HG03565 (cell line): ENCODE results near the gene MRPL14.

Experiments
- ATAC-seq: cut with Tn5 transposase; IDR thresholded peaks from one replicate; pipeline ENCODE4 v1.9.1; 2021; ENCODE audit warnings: mild to moderate bottlenecking, moderate library complexity; ENCODE audit not compliant: unreplicated experiment

MRPL14 gene

DNA sequence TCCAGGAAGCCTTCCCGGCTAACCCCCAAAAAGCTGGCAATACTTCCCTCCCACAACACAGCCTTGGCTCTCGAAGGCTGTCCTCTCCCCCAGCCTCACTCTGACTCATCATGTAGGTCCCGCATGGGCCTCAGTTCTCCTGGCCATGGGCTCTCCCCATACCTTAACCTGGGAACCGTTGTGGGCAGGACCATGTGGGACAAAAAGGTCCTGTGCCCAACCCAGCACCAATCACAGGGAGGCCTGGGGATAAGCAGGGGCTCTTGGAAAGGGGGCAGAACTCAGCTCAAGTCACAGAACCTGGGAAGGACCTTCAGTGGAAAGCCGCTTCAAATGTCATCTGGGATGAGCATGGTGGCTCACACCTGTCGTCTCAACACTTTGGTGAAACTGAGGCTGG is 45.5 kb downstream of the MRPL14 start:
- ATAC-seq: no peak

DNA sequence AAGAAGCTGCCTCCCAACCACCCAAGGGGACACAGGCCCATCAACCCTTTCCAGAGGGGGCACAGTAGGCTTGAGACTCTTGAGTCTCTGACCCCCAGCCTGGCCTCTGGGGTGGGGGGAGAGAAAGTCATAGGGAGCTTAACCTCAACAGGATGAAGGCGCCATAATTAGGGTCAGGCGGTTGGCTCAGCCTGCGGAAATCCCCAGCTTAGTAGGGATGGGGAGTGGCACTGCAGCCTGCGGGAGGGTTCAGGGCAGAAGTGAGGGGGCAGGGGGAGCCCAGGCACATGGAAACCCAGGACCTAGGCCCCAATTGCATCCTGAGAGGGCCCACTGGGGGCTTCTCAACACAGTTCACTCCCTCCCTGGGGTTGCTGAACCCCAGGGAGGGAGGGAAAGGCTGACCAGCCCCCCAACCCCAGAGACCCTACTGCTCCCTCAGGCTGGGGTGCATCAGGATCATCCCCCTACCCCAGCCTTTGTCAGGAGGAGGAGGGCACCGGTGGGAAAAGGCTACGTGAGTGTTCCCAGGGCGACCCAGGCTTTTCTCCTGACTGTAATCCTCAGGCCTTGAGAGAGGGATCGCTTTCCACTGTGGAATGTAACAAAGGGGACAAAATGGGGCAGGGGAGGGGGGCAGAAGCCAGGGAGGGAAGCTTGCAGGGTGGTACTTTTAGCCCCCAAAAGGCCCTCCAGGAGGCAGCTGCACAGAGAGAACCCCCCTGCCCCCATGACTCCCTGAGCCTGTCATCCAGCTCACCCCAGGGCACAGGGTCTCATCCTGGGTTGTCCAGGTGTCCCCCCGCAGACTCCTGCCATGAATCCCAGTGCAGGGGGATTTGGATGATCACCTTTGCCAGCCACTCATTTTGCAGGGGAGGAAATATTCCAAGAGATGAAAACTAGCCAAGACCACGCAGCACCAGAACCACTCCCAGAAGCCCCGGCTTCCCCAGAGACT is 46.4 kb downstream of the MRPL14 start:
- ATAC-seq: no peak

DNA sequence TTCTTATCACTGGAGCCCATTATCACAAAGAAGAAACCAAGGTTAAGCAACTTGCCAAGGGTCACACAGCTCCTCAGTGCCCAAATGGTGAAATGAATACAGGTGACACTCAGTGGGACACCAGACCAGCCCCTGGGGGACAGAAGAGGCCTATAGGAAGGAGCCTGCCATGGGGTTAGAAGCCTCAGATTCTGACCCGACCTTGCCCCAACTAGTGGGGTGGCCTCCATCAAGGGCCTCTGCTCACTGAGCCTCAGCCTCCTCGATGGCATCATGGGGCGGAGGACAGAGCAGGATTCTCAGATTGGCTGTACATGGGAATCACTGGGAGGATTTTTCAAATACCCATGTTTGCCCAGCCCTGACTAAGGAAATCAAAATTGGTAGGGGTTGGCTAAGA is 47.6 kb downstream of the MRPL14 start:
- ATAC-seq: no peak

DNA sequence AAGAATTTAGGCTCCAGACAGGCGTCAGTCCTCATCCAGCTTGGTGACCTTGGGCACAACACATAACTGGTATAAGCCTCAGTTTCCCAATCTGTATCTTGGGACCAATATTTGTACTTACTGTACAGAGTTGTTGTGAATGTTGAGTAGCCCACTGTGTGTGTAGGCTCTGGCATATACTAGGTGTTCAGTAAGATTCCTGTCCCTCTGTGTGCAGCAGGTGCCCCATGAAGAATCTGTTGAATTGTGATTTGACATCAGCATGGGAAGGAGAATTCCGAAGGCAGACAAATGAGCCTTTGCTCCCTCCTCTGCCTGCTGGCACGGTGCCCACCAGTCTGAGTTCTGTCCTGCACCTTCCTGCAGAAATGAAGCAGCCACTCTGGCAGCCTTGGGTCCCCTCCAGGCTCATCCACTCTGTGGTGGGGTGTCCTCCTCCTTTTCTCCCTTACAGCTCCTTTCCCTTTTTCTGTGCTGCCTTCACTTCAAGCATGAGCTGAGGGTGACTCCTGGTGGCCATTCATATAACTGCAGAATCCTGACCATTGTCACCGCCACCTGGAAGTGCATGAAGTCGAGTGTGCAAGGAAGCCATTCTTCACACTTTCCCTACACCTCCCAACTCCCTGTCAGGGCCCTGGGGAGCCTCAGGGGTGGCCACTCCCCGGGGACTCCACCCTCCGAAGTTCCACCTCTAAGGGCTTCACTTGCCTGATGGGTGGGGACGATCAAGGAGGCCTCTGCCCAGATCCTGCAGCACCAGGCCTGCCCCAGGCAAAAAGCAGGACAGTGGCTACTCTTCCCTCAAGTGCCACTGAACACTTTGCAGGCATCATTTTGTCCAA is 48.2 kb downstream of the MRPL14 start:
- no peak for ATAC-seq

DNA sequence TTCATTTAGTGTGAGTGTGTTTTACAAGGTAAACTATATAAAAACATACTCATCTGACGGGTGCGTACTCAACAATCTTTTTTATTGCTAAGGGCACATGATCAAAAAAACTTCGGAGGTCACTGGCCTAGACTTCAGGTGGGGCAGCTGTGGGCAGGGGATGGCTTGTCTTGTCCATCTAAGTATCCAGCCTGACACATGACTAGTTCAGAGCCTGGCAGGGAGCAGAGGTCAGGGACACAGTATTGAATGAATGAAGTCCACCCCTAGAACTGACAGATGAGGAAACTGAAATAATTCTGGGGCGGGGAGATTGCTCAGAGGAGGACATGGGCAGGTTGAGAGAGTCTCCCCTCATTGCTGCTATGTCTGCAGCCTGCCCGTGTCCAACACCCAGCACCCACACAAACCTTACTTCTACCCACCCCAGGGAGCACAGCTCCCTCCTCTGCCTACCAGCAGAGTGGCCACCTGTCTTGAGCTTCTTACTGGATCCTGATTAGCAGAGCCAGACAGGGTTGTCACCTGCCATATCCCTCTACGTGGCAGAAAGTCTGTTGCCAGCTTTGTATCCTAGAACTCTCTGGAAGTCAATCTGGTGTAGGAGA is 48.9 kb downstream of the MRPL14 start:
- no peak for ATAC-seq

DNA sequence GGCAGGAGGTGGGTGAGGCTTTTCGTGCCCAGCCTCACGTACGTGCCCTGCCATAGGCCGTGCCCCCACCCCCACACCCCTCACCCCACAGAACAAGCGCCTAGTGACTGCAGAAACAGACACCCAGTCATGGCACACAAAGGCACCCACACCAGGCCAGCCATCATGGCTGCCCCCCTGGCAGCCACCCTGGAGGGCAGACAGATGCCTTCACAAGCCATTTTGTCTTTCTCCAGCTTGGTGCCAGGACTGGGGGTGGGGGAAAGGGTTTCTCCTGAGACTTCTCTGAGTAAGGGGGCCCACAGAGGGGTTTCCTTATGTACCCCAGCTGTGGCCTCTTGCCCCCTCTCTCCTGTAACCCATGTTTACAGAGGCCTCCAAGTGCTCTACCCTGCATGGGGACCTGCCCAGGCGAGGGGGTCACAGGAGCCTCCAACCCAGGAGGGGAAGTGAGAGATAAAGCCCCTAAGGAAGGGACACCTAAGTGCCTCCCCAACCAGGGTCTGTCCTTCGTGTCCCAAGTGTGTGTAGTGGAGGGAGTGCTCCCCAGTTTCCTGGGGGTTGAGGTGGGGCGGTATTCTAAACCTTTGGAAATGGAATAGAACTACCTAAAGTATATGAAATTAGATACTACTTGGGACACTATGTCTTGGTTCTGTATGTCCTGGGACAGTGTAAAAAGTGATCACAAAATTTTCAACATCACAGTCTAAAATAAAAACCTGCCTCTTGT is 49.9 kb downstream of the MRPL14 start:
- ATAC-seq: no peak

DNA sequence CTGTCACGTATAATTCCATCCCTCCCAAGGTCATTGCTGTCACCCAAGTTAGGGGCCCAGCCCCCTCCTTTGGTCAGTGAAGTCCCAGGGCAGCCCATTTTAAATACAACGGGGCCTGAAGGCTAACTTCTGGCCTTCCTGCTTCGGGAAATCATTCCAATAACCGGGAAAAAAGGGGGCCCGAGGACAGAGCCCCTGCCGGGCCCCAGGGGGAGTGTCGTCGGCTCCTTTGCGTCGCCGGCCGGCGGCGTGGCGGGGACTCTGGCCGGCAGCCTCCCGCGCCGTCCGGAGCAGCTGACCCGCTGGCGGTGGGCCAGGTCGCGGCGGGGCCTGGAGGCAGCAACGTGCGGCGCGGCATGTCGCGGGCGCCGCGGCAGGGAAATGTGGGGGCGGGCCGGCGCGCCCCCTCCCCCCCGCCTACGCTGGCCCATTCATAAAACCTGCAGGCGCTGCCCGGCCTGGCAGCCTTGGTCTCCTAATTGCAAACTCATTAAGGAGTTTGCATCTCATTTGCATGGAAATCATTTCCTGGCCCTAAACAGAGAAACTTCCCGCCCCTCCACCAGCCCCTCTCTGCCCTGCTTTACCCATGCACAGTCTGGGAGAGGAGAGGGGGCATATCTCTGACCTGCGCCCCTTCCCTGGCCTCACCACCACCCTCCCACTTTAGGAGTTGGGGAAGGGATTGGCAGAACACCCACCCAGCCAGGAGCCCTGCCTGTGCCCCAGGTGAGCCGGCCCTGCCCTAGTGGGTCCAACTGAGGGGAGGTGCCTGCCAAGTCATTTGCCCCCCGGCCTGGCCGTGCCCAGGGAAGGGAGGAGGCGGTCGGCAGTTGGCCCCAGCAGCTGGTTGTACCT is 50.7 kb downstream of the MRPL14 start:
- no peak for ATAC-seq

DNA sequence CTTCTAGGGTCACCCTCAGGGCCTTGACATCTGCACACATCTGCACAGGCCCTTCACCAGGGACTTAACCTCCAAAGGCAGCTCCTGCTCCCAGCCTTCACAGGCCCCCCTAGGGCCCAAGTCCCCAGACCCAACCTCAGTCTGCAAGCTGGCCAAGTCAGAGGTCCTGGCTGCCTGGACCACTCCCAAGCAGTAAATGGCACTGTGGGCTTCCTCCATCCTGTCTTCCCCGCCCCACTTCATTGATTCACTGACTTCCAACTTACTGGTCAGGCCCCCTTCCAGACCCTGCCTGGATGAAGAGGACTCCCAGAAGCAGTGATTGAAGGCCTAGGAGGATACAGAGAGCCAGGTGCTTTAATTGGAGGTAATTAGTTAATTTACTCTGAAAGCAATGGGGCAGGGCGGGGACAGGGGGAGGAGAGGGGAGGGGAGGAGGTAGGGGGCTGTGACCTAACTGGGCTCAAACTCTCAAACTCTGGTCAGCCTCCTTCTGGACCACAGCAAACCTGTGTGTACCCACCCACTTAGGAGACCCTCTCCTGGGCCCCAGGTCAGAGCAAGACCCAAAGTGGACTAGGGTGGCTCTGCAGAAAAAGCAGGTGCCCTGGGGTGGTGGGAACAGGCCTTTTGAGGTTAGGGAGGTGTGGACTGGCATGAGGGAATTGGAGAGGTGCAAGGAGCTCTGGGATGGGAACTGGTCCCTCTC is 51.5 kb downstream of the MRPL14 start:
- no peak for ATAC-seq

DNA sequence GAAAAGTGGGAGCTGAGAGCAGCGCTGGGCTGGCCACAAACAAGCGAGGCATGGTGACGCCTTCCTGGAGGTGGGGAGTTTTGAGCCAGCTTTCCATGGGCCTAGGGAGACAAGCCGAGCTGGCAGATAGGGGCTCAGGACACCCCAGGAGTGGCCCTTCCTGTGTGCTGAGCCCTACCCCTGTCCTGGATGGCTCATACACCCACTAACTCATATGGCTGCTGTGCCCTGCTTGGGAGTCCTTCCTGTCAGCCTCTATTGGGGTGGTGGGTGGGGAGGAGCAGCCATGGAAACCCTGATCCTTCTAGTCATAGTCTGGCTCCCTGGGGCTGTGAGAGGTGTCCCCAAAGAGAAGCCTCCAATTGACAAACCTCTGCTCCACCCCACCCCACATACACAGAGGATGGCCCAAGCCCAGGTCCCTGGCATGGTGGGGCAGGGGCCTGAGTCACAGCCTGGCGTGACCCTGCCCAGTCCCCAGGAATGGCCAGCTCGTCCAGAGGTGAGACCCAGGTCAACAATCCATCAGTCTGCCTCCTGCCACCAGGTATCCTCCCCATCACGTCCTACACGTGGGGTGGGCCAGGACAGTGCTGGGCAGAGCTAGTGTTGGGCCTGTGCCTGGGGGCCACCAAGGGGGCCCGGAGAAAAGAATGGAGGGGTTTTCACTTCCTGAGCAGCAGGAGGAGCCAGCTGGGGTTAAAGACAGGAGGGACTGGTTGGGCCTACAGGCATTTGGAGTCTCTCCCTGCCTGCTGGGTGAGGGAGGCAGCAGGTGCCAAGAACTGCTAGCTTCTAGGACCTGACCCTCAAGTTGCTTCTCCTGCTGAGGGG is 52.2 kb downstream of the MRPL14 start:
- no peak for ATAC-seq

DNA sequence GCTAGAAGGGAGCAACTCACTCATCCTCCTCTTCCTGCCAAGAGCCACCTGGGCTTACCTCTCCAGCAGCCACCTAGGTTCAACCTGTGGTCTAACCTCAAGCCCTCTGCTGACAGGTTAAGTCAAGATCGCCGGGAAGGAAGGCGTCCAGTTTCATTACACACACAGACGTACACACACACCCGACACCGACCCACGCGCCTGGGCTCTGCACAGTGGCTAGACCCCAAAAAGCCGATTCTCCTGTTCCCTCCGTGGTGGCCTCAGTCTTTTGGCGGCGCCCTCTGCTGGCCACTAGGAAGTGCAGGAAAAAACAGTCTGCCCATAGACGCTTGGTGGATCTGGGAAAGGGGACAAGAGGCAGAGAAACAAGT is 52.8 kb downstream of the MRPL14 start:
- no peak for ATAC-seq

DNA sequence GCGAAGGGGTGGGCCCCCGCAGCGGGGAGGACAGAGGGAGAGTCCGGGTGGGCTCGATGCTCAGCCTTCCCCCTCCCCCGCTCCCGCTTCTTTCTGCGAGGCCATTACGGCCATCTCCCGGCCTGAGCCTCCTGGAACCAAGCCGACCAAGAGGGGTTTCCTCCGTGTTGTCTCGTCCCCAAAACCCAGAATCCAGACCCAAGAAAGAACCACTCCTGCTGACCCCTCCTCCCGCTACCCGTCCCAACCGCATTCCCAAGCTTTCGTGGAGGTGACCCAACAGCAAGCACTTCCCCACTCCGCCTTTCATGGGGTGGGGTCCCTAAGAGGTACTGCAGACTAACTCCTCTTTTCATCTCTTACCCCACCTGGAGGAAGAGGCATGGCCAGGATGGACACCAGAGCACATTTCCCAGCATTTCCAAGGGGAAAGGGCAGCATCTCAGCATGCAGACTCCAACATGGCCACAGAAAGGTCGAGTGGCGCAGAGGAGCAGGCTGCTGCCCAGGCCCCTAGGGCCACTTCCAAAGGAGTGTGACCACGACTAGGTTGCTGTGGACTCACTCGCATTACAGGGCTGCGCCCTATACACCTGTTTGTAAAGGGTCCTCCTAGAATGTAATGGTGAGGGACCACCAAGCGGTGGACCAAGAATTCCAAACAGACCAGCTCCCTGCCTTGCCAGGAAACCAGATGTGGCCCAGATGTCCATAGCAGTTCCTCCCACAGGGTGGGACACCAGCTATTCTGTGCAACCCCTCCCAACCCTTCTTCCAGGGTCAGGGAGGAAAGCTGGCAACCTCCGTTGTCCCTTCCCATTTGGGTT is 53.4 kb downstream of the MRPL14 start:
- ATAC-seq: no peak

DNA sequence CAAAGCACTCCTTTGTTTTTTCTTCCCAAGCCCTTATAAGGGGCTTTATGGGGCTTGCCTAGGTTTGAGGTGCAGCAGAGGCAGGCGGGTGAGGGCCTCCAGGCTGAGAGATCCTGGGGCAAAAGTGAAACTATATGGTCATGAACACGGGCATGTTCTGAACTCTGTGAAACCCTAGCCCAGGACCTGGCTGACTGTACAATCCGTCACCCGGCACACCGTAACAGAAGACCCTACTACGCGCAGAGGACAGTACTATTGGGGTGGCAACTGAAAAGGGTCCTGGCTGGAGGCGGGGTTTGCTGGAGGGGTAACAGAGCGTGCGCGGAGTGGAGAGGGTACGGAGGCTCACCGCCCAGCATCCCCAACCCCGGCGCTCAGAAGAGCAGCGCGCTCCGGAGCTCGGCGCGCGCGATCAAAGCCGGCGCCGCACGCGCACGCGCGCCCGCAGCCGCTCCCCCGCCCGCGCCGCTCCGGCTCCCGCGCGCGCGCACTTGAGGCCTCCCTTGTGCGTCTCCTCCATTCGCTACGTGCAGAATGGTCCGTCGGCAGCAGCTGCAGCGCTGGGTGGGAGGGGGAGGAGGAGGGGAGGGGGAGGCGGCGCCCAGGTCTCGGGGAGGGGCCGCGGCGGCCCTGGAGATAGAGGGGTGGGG is 54.2 kb downstream of the MRPL14 start:
- ATAC-seq: peak; percentile 48

DNA sequence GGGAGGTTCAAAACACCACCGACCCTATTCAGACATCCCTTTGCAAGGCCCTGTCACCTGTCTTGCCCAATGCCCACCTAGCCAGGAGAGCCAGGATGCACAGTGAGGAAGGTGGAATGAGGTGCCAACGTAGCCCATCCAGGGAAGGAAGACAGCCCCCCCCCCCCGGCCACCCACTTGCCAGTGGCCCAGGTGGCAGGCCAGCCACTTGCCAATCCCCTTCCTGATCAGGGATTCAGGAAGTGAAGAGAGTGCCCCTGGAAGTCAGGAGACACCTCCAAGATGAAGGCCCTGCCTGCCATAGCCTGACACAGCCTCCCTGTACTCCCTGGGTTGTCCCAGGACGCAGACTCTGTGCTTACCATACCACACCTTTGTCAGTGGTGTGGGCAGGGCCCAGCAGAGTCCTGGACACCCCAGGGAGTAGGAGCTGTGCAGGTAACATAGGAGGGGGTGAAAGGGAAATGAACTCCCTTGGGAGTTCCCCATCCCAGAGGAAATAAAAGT is 54.7 kb downstream of the MRPL14 start:
- no peak for ATAC-seq

DNA sequence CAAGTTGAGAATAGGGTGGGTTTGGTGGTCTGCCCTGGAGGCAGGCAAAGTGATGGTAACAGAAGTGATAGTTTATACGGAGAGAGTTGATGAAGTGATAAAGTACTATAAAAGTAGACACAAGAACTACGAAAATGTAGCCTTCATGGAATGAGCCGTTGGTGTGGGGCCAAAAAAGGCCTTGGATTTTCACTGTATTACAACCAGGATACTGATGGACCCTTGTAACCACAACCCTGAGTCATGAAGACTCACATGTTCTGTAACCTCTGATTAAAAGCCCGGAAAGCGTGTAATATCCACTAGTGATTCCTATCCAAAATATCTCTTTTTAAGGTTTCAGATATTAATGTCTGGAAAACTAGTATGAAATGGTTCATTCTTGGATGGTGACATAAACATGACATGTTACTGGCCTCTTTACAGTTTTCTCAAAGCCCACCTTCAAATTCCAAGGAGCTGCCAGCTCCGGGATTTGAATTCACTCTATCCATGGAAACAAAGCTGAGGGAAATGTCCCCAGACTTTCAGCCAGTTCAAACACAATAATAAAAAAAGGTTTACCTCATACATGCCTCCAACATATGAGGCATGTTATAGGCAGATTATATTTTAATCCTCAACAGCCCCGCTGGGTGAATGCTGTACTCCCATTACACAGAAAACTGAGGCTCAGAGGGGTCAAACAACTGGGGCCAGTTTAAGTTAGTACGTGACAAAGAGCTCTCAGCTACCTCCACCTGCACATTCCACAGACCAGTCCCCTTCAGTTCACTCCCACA is 55.4 kb downstream of the MRPL14 start:
- ATAC-seq: no peak

DNA sequence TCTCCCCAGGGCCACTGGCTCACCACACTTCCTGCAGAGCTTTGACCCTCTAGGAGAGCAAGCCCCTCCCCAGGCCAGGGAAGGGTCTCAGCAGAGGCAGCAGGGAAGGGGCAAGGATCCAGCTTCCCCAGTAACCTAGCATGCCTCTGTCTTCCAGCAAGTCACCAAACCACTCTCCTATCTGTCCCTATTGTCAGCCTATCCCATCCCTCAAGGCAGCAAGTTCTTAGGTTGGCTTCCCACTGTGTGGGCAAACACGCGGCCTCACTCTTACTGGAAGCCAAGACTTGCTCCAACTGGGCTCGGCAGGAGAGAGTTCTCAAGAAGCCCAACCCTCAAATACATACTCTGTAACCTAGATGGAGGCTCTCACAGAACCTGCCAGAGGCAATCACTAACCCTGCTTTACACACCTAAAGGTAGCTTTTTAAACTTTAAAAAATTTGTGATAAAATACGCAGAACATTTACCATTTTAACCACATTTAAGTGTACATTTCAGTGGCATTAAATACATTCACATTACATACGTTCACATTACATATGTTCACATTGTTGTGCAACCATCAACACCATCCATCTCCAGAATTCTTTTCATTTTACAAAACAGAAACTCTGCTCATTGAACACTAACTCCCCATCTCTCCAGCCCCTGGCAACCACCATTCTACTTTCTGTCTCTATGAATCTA is 58.5 kb downstream of the MRPL14 start:
- no peak for ATAC-seq
